CD8-positive, alpha-beta memory T cell (primary cell): Measurements from ENCODE around the gene ITGA7. TPM values are rescaled to one million over a fixed set of nuclear protein-coding genes. Genes with fewer than 3 reads are reported as not detected.

Experiments
- CTCF ChIA-PET: fragments of 350-600 bp; sonication (Branson Sonifier 250); formaldehyde crosslinking; loops from one replicate; lab custom pipeline; 2021; ENCODE audit warnings: antibody characterized with exemption; lab: Charles Lee
- POLR2A ChIA-PET: fragments of 350-600 bp; sonication (Branson Sonifier 250); formaldehyde crosslinking; loops from one replicate; lab custom pipeline; 2021; ENCODE audit warnings: antibody characterized with exemption; lab: Charles Lee
- DNase-seq, 5 donors: peaks; one replicate each; pipeline versions ENCODE4 v3.0.0 to v3.0.0-alpha.2; 2020 to 2022; ENCODE audit warnings: mixed read lengths in 1 of 5
- H3K27ac ChIP-seq: one replicate; pipeline ENCODE4 v1.7.0; 2013; ENCODE audit warnings: low read depth, mild to moderate bottlenecking, low read length, moderate library complexity
- H3K27me3 ChIP-seq: 2 replicates; pipeline ENCODE4 v1.7.0; 2013; ENCODE audit warnings: low read length, mild to moderate bottlenecking; ENCODE audit not compliant: insufficient read depth, poor library complexity, severe bottlenecking
- H3K36me3 ChIP-seq: 2 replicates; pipeline ENCODE4 v1.7.0; 2013; ENCODE audit warnings: mild to moderate bottlenecking, low read length, moderate library complexity; ENCODE audit not compliant: insufficient read depth
- H3K4me1 ChIP-seq: 2 replicates; pipeline ENCODE4 v1.7.0; 2013; ENCODE audit warnings: mild to moderate bottlenecking, low read length, moderate library complexity; ENCODE audit not compliant: insufficient read depth
- H3K4me3 ChIP-seq: 2 replicates; pipeline ENCODE4 v1.7.0; 2013; ENCODE audit warnings: mild to moderate bottlenecking, low read length
- H3K9me3 ChIP-seq: 2 replicates; pipeline ENCODE4 v1.7.0; 2013; ENCODE audit warnings: mild to moderate bottlenecking, low read length
- H3K27ac Mint-ChIP-seq, 8 donors: one replicate each; pipeline ENCODE4 v1.8.0; 2020 to 2021; ENCODE audit warnings: mixed read lengths in 8 of 8, mild to moderate bottlenecking in 6 of 8, inconsistent platforms in 3 of 8, moderate library complexity in 3 of 8
- H3K27me3 Mint-ChIP-seq, 2 donors: one replicate each; pipeline ENCODE4 v1.8.0; 2020 to 2021; ENCODE audit warnings: mixed read lengths in 2 of 2, mild to moderate bottlenecking in 1 of 2, moderate library complexity in 1 of 2
- H3K36me3 Mint-ChIP-seq, 3 donors: one replicate each; pipeline ENCODE4 v1.8.0; 2020 to 2021; ENCODE audit warnings: mixed read lengths in 3 of 3, inconsistent platforms in 1 of 3, mild to moderate bottlenecking in 1 of 3
- H3K4me1 Mint-ChIP-seq, 3 donors: one replicate each; pipeline ENCODE4 v1.8.0; 2020 to 2021; ENCODE audit warnings: mixed read lengths in 3 of 3, inconsistent platforms in 1 of 3, mild to moderate bottlenecking in 1 of 3
- H3K4me3 Mint-ChIP-seq, 7 donors: one replicate each; pipeline ENCODE4 v1.8.0; 2020 to 2021; ENCODE audit warnings: mixed read lengths in 7 of 7, mild to moderate bottlenecking in 6 of 7, moderate library complexity in 4 of 7, inconsistent platforms in 2 of 7
- H3K9me3 Mint-ChIP-seq, 5 donors: one replicate each; pipeline ENCODE4 v1.8.0; 2020 to 2022; ENCODE audit warnings: mixed read lengths in 5 of 5, mild to moderate bottlenecking in 3 of 5, moderate library complexity in 2 of 5, inconsistent platforms in 1 of 5
- polyA plus RNA-seq: library from polyadenylated mRNA; unstranded; fragments of 300-500 nt; fragmentation: Illumina TruSeq; gene quantifications from one replicate; pipeline ENCODE4 v1.2.3, GENCODE V29; 2021
- total RNA-seq, 2 experiments: library from RNA; stranded (reverse); gene quantifications; one replicate each; pipeline ENCODE4 v1.2.3, GENCODE V29; 2021

Gene ITGA7, protein sequence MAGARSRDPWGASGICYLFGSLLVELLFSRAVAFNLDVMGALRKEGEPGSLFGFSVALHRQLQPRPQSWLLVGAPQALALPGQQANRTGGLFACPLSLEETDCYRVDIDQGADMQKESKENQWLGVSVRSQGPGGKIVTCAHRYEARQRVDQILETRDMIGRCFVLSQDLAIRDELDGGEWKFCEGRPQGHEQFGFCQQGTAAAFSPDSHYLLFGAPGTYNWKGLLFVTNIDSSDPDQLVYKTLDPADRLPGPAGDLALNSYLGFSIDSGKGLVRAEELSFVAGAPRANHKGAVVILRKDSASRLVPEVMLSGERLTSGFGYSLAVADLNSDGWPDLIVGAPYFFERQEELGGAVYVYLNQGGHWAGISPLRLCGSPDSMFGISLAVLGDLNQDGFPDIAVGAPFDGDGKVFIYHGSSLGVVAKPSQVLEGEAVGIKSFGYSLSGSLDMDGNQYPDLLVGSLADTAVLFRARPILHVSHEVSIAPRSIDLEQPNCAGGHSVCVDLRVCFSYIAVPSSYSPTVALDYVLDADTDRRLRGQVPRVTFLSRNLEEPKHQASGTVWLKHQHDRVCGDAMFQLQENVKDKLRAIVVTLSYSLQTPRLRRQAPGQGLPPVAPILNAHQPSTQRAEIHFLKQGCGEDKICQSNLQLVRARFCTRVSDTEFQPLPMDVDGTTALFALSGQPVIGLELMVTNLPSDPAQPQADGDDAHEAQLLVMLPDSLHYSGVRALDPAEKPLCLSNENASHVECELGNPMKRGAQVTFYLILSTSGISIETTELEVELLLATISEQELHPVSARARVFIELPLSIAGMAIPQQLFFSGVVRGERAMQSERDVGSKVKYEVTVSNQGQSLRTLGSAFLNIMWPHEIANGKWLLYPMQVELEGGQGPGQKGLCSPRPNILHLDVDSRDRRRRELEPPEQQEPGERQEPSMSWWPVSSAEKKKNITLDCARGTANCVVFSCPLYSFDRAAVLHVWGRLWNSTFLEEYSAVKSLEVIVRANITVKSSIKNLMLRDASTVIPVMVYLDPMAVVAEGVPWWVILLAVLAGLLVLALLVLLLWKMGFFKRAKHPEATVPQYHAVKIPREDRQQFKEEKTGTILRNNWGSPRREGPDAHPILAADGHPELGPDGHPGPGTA
- total RNA-seq (1 to 10 TPM; 2.7 to 3.1 TPM), polyA plus RNA-seq (0.36 TPM)

- peak within 1 kb of the TSS in 4 of 8 donors; percentile 35 to 81 (median 60) for H3K27ac Mint-ChIP-seq
- H3K4me3 Mint-ChIP-seq = peak within 1 kb of the TSS; percentile 71 to 93 (median 87)
- no peaks in the 10 kb centered on the region for H3K9me3 Mint-ChIP-seq
- Histone ChIP-seq H3K4me1 (peaks cover 16% of the 10 kb centered on the region), H3K9me3 (no peaks in the 10 kb centered on the region), H3K27me3 (peaks cover 12% of the 10 kb centered on the region), H3K36me3 (no peaks in the 10 kb centered on the region), H3K27ac (no peak within 1 kb of the TSS), H3K4me3 (peak within 1 kb of the TSS; percentile 60)
- DNase-seq = peak; percentile 36 to 73 (median 52)
- H3K4me1 Mint-ChIP-seq = peaks cover 18 to 22% (median 20%) of the 10 kb centered on the region in 3 donors
- H3K36me3 Mint-ChIP-seq = no peaks in the 10 kb centered on the region
- CTCF ChIA-PET = interaction anchor here (1.4 kb wide), 2 partner anchors 17 to 52 kb away, joined by 4 to 5 read pairs; no protein-coding TSS in a partner anchor
- H3K27me3 Mint-ChIP-seq = peaks cover 25 to 28% of the 10 kb centered on the region in 2 donors
- POLR2A ChIA-PET = no interaction called here
Measured at GRCh38 chr12:55707841-55708694, at the start of gene ITGA7. Gene ITGA7, minus strand, starts transcription at chr12:55707904. Its CDS starts 222 bp downstream, at chr12:55707682.

DNA sequence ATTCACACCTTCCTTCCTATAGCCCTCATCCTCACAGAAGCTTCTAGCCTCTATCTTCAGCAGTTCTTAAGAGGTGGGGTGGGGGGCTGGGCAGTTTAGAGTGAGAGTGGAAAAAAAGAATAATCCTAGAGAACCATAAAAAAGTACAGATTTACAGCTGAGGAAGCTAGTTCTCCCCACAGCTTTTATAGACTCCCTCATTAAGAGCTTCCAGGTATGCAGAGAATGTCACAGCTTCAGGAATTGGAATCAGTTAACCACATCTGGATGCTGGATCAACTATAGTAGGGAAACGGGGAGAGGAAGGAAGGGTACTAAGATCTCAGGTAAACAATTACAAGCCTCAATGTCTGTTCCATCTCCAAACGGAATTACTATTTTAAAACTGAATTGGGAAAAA lies 47.5 kb upstream of the ITGA7 start:
- DNase-seq = no peak
- ChIA-PET POLR2A (no interaction called here), CTCF (interaction anchor here (3.7 kb wide), 1 partner anchor 11 kb away, joined by 16 read pairs; the partner anchor contains the start of gene GDF11)
- Histone ChIP-seq H3K36me3 (peaks cover 52% of the 10 kb centered on the region), H3K9me3 (no peaks in the 10 kb centered on the region), H3K27ac (no peak overlapping the region), H3K4me3 (no peak overlapping the region), H3K4me1 (no peaks in the 10 kb centered on the region), H3K27me3 (no peaks in the 10 kb centered on the region)
- Mint-ChIP-seq H3K36me3 (peaks cover 7 to 83% (median 12%) of the 10 kb centered on the region in 3 donors), H3K4me1 (peaks cover 0 to 6% (median 0%) of the 10 kb centered on the region in 3 donors), H3K27ac (peak overlapping the region in 7 of 8 donors; percentile 7 to 86 (median 71)), H3K4me3 (no peak overlapping the region), H3K9me3 (no peaks in the 10 kb centered on the region), H3K27me3 (no peaks in the 10 kb centered on the region)

DNA sequence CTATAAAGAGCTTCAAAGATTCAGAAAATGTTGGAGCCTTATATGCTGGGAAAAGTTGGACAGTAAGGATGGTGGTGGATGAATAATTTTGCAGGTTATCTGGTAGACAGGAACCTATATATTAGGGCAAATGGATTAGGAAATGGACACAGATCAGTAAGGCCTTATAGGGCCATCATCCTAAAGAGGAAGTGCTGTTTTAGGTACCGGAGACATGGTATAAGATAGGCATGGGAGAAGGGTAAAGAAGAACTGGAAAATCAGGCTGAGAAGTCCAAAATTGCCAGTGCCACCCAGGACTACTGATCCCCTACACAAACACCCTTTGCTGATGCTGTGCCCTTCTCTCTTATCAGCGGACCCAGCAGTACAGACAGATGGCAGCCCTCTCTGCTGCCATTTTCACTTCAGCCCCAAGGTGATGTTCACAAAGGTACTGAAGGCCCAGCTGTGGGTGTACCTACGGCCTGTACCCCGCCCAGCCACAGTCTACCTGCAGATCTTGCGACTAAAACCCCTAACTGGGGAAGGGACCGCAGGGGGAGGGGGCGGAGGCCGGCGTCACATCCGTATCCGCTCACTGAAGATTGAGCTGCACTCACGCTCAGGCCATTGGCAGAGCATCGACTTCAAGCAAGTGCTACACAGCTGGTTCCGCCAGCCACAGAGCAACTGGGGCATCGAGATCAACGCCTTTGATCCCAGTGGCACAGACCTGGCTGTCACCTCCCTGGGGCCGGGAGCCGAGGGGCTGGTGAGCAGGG lies 40.7 kb upstream of the ITGA7 start:
- no peak for DNase-seq
- H3K4me1 Mint-ChIP-seq = peaks cover 20 to 37% (median 32%) of the 10 kb centered on the region in 3 donors
- H3K27ac ChIP-seq = no peak overlapping the region
- H3K27me3 ChIP-seq = no peaks in the 10 kb centered on the region
- no peaks in the 10 kb centered on the region for H3K9me3 ChIP-seq
- peak overlapping the region; percentile 7 to 83 (median 59) for H3K27ac Mint-ChIP-seq
- ChIA-PET CTCF (interaction anchor here (0.9 to 4.0 kb wide), 3 partner anchors 10 to 192 kb away, joined by 3 to 21 read pairs (median 3); no protein-coding TSS in a partner anchor), POLR2A (interaction anchor here (0.6 kb wide), 1 partner anchor 11 kb away, joined by 4 read pairs; no protein-coding TSS in a partner anchor)
- H3K4me1 ChIP-seq = peaks cover 15% of the 10 kb centered on the region
- no peaks in the 10 kb centered on the region for H3K9me3 Mint-ChIP-seq
- H3K36me3 ChIP-seq = peaks cover 14% of the 10 kb centered on the region
- no peak overlapping the region for H3K4me3 ChIP-seq
- H3K36me3 Mint-ChIP-seq = peaks cover 0 to 50% (median 3%) of the 10 kb centered on the region in 3 donors
- no peaks in the 10 kb centered on the region for H3K27me3 Mint-ChIP-seq
- no peak overlapping the region for H3K4me3 Mint-ChIP-seq

GRCh38 chr12:55746913-55747231 lies 39.2 kb upstream of the ITGA7 start:
- H3K27ac Mint-ChIP-seq = peak overlapping the region in 7 of 8 donors; percentile 33 to 76 (median 52)
- H3K36me3 Mint-ChIP-seq = peaks cover 0 to 37% (median 3%) of the 10 kb centered on the region in 3 donors
- Histone ChIP-seq H3K36me3 (peaks cover 10% of the 10 kb centered on the region), H3K9me3 (no peaks in the 10 kb centered on the region), H3K27me3 (no peaks in the 10 kb centered on the region), H3K4me1 (peaks cover 20% of the 10 kb centered on the region), H3K27ac (no peak overlapping the region), H3K4me3 (no peak overlapping the region)
- no peaks in the 10 kb centered on the region for H3K9me3 Mint-ChIP-seq
- no peaks in the 10 kb centered on the region for H3K27me3 Mint-ChIP-seq
- peak overlapping the region in 1 of 7 donors; percentile 4 for H3K4me3 Mint-ChIP-seq
- CTCF ChIA-PET = interaction anchor here (1.3 to 4.0 kb wide), 4 partner anchors 9 to 193 kb away, joined by 3 to 21 read pairs (median 4); no protein-coding TSS in a partner anchor
- H3K4me1 Mint-ChIP-seq = peaks cover 28 to 42% (median 42%) of the 10 kb centered on the region in 3 donors
- no peak for DNase-seq
- POLR2A ChIA-PET = interaction anchor here (0.9 to 1.0 kb wide), 2 partner anchors 9 to 227 kb away, joined by 3 to 8 read pairs; partner anchors contain the start of gene RAB5B

DNA sequence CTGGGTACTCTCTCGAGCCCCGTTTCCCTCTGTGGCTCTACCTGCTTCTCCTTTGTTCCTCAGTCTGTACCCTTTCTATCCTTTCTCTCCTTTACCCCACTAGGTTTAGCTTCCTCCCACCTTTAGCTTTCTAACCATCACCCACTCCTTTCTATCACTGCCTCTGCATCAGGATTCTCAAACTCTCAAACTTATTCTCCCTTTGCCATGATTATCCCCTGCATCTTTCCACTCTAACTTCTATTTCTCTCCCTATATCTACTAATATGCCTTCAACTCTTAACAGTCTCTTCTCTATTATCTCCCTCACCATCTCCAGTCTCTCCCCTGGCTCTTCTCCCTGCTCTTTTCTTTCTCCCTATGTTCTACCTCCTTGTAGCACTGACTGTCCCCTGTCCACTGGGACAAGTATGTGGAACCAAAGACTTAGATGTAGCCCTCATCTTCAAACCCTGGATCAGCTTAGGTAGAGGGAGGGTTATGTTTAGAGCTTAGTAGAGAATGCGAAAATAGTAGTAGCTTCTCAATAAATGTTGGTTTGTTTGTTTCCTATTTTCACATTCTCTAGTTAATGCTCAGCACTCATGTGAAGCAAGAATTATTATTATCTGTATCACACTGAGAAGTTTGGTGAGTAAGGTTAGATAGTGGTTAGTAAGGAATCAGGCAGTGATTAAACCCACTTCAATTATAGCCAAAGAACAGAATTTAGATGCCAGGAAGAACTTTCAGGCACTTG lies 38.6 kb upstream of the ITGA7 start:
- peaks cover 0 to 32% (median 3%) of the 10 kb centered on the region in 3 donors for H3K36me3 Mint-ChIP-seq
- H3K9me3 Mint-ChIP-seq = no peaks in the 10 kb centered on the region
- Histone ChIP-seq H3K27ac (no peak overlapping the region), H3K9me3 (no peaks in the 10 kb centered on the region), H3K4me1 (peaks cover 20% of the 10 kb centered on the region), H3K27me3 (no peaks in the 10 kb centered on the region), H3K36me3 (peaks cover 4% of the 10 kb centered on the region), H3K4me3 (no peak overlapping the region)
- H3K4me3 Mint-ChIP-seq = peak overlapping the region in 4 of 7 donors; percentile 9 to 86 (median 15)
- CTCF ChIA-PET = interaction anchor here (1.3 to 4.0 kb wide), 4 partner anchors 8 to 193 kb away, joined by 3 to 21 read pairs (median 4); no protein-coding TSS in a partner anchor
- H3K27ac Mint-ChIP-seq = peak overlapping the region; percentile 4 to 86 (median 44)
- H3K4me1 Mint-ChIP-seq = peaks cover 28 to 44% (median 42%) of the 10 kb centered on the region in 3 donors
- H3K27me3 Mint-ChIP-seq = no peaks in the 10 kb centered on the region
- POLR2A ChIA-PET = interaction anchor here (0.9 kb wide), 1 partner anchor 228 kb away, joined by 8 read pairs; the partner anchor contains the start of gene RAB5B
- DNase-seq = no peak
